Stimulated activated CD8-positive, alpha-beta memory T cell treated with anti-CD3 and anti-CD28 coated beads, Interleukin-15, amount 100 ng/mL, for 24 hours (primary cell): ENCODE data around the gene MED26.

ENCODE experiments used
- DNase-seq: peaks from one replicate; pipeline ENCODE4 v3.0.0-alpha.2; 2020; ENCODE audit warnings: low read depth

MED26 gene

GRCh38 chr19:16650821-16651220, 22.8 kb upstream of the MED26 start:
- no peak for DNase-seq

GRCh38 chr19:16649734-16650133, 21.7 kb upstream of the MED26 start:
- DNase-seq: no peak

- DNase-seq: no peak
Observed at GRCh38 chr19:16645140-16645539, 17.1 kb upstream of the MED26 start.

DNA sequence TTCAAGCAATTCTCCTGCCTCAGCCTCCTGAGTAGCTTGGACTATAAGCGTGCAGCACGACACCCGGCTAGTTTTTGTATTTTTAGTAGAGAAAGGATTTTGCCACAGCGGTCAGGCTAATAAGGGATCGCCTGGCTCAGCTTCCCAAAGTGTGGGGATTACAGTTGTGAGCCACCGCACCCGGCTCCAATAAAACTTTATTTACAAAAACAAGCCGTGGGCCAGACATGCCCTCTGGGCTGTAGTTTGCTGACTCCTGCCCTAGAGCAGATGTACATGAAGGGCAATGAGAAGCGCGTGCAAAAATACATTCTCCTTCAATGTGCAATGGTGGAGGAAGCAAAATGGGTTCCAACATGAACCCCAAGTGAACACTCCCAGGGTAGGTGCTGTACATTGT, 13.7 kb upstream of the MED26 start:
- DNase-seq: no peak

- no peak for DNase-seq
Observed at GRCh38 chr19:16640951-16641350, 12.9 kb upstream of the MED26 start.

GRCh38 chr19:16638666-16639065, 10.7 kb upstream of the MED26 start:
- no peak for DNase-seq

DNA sequence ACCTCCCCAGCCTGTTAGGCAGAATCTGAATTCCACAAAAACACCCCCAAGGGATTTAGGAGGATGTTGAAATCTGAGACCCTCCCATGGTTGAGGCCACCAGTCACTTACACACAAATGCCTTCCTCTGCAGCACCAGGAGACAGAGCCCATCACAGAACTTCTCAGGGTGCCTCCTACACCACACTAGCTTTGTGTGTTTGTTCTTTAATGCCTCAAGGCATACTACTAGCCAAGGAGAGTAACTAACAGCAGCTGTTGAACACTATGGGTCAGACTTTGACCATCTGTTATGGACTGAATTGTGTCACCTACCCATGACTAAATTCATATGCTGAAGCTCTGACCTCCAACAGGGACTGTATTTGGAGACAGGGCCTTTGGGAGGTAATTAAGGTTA, 9.5 kb upstream of the MED26 start:
- DNase-seq: no peak

GRCh38 chr19:16631465-16631864, 3.5 kb upstream of the MED26 start:
- no peak for DNase-seq

- no peak for DNase-seq
Observed at GRCh38 chr19:16628984-16629691, 1.1 kb upstream of the MED26 start.

GRCh38 chr19:16627928-16628182, 149 bp downstream of the MED26 start:
- no peak for DNase-seq

GRCh38 chr19:16627193-16627927, 644 bp downstream of the MED26 start:
- DNase-seq: no peak

DNA sequence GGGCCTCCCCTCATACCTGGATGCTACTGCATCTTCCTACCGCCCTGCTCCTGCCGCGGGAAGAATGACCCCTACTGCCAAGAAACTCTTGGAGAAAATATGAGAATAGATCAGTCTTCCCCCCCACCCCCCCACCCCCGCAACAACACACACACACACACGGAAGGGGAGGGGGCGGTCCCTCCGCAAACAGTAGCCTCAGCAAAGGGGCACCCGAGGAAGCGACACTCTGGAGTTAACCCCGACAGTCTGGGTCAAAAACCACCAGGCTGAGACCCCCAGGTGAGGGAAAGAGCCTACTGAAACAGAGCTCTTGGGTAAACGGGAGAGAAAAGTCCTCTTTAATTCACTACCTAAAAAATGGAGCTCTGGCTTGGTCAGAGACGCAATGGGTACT, 1.2 kb downstream of the MED26 start:
- DNase-seq: no peak

GRCh38 chr19:16625163-16625958, 2.6 kb downstream of the MED26 start:
- DNase-seq: no peak

DNA sequence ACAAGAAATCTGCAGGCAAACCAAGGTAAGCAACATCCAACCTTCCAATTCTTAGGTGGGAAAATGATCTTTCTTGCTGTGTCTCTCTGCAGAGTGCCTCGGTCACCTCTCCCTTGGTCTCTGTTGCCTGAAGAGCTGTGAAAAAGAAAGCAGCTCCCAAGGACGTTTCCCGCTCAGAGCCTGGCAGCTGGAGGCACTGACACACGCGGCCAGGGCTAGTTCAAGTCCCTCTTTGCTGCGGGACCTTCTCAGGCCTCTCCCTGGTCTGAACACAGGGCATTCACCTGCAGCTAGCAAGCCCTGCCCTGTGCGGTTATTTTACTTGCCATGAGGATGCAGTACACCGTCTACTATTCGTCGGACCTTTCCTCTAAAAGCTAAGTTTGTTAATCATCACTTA, 3.8 kb downstream of the MED26 start:
- DNase-seq: no peak

DNA sequence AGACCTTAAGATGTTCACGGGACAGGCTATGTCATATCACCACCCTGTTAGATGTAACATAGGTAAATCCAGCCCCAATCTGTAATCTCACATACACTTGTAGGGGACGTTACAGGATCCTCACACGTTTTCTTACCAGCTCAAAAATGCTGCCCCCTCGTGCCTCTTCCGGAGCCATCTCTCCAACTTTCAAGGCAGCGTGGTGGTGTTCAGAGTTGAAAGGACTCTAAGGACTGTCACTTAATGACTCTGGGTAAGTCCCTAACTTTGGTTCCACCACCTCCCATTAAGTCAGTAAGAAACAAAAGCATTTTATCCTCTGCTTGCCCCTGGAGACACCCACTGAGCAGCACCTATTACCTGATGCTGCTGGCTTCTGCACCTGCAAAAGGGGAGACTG, 4.4 kb downstream of the MED26 start:
- no peak for DNase-seq

DNA sequence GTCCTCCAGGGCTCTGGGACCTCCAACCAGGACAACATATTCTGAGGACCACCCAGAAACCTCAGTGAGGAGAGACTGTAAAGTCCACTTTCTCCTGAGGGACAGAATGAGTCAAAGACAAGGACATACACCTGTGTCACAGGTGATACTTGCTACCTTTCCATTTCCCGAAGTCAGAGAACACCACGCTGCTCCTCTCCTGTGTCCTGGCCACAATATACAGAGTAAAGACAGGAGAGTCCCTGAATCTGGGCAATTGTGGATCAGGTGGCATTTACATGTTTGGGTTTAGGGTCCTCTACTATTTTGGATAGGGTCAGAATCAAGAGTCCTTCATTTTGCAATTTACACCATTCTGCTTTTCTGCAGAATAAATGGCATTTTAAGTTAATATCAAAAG, 4.9 kb downstream of the MED26 start:
- DNase-seq: no peak

DNA sequence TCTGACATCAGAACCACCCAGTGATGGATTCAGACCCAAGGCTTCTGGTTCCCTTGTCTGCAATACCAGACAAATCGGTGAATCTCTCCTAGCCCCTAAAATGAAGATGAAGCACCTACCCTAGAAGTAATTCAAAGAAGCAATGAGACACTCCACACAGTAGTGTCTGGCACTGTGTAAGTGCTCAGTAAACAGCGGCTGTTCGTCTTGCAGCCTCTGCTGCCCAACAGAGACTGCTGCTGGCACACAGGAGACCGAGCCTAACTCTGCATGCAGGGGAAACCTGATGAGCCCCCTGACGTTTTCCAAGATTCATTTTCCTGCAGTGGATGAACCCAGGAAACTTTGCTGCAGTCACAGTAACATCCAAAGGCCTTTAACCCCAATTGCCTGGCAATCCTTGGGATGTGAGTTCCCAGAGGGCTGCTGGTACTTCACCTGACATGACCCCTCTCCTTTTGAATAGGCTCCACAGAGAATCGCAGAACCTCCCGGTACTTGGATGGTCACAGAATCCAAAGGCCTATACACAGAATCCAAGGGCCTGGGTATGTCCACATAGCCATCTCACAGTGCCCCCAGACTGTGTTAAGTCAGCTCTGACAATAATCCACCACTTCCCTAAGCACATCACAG, 6.7 kb downstream of the MED26 start:
- no peak for DNase-seq

- DNase-seq: no peak
Observed at GRCh38 chr19:16620584-16620983, 7.4 kb downstream of the MED26 start.

- no peak for DNase-seq
Observed at GRCh38 chr19:16620018-16620417, 8.0 kb downstream of the MED26 start.

DNA sequence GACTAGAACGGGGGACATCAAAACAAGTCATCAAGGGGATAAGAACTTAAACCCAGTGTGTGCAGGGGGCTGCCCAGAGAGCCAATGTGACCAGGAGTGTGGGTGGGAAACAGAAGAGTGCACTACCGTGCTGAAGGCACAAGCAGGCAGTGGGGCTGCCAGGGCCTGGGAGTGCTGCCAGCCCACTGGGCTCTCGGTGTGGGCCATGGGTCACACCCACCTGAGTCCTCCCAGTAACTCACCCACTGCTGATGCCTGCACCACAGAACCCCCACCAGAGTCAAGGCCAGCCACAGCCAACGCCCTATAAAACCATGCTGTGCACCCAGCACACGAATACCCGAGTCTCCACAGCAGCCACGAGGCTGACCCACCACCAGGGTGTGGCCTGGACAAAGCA, 8.5 kb downstream of the MED26 start:
- DNase-seq: no peak

- DNase-seq: no peak
Observed at GRCh38 chr19:16618248-16618647, 9.8 kb downstream of the MED26 start.

DNA sequence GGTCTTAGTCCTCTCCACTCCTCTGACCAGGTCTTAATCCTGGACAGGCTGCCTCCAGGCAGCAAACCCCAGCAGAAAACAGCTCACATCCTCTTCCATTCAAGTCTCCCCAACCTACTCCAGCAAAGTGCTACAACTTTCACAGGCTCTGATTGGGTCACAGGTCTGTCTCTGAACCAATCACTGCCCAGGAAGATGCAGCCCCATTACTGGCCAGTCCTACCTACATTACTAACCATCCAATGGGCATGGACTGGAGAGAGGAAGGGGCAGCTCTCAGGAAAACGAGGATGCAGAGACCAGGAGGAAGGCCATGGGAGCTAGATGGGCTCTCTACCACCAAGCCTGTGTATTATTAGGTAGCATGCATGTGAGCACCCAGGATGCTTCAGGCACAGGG, 12.2 kb downstream of the MED26 start:
- DNase-seq: no peak

DNA sequence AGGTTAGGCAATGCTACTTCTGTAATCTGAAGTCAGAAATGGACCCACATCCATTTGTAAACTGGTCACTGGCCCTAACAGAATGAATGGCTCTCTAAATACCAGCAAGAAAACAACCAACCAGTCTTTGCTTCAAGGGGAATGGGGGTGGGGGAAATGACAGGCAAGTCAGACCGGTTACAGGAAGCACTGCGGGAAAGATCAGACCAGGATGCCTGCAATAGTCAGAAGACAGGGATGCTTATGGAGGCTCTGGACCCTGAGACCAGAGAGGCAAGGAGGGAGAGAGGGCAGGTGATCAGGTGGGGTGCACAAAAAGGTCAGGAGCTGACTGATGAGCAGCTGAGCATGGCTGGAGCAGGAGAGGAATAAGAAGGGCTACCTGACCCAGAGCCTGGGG, 13.1 kb downstream of the MED26 start:
- DNase-seq: no peak
